Body of pancreas (tissue), 4 donors: ENCODE data around the gene ATAD3C. TPM values are rescaled to one million over a fixed set of nuclear protein-coding genes. Genes with fewer than 3 reads are reported as not detected.
A peak's percentile ranks its signal among the peaks of the same experiment; 100 is the strongest.
"Not testable (repeated sequence)": the region's sequence is repeated elsewhere in the genome, so short reads cannot be mapped to it uniquely, and the experiment has no call there.

Source experiments
- ATAC-seq: fragments of 150-250 bp; one replicate; pipeline ENCODE4 v1.9.1; 2016
- DNase-seq, 4 donors: peaks; one replicate each; pipeline ENCODE4 v3.0.0-alpha.2; 2019
- H3K27ac ChIP-seq, 4 donors: fragments of 200-600 bp; sonication (generic); 1 replicate in 3 of 4; 2 replicates in 1 of 4; pipeline versions ENCODE4 v1.5.1 to v1.6.1; 2016 to 2019; ENCODE audit warnings: mild to moderate bottlenecking in 1 of 4, mixed read lengths in 1 of 4, moderate library complexity in 1 of 4
- H3K27me3 ChIP-seq, 2 donors: fragments of 200-600 bp; sonication (generic); one replicate each; pipeline ENCODE4 v1.6.0; 2016; ENCODE audit warnings: mild to moderate bottlenecking in 1 of 2
- H3K36me3 ChIP-seq, 2 donors: fragments of 200-600 bp; sonication (generic); replicated peaks in 1 of 2; 2 replicates each; pipeline ENCODE4 v1.5.1; 2016; ENCODE audit warnings: low read depth in 2 of 2; ENCODE audit not compliant: insufficient read depth in 1 of 2
- H3K4me1 ChIP-seq: fragments of 200-600 bp; sonication (generic); one replicate; pipeline ENCODE4 v1.6.0; 2016
- H3K4me3 ChIP-seq, 2 donors: fragments of 200-600 bp; sonication (generic); 1 replicate in 1 of 2; 2 replicates in 1 of 2; pipeline ENCODE4 v1.5.1; 2016 to 2019
- H3K9me3 ChIP-seq, 3 donors: fragments of 200-600 bp; sonication (generic); 1 replicate in 2 of 3; 2 replicates in 1 of 3; pipeline ENCODE4 v1.5.1; 2016
- CTCF ChIP-seq, 7 experiments: fragments of 450-650 bp in 4 of 7; fragments of 200-600 bp in 3 of 7; sonication (generic) in 3 of 7; IDR thresholded peaks; one replicate each; pipeline ENCODE4 v1.5.1; 2016 to 2019; ENCODE audit warnings: antibody characterized with exemption in 7 of 7
- POLR2A ChIP-seq, 3 donors: fragments of 450-650 bp; IDR thresholded peaks; one replicate each; pipeline ENCODE4 v1.6.1; 2016; ENCODE audit warnings: antibody characterized with exemption in 3 of 3, mild to moderate bottlenecking in 2 of 3
- WGBS, 2 donors: methylation state at CpG; one replicate each; pipeline ENCODE4 v1.1.5; 2017; 5-methylcytosine and 5-hydroxymethylcytosine counted together
- intact Hi-C: fragments of 100-400 bp; cut with DNase I; formaldehyde crosslinking; loops from one replicate; pipeline ENCODE4 v1.15.1; 2023
- total RNA-seq, 2 donors: library from RNA; depleted of rRNA; stranded (reverse); fragments of >200 nt; gene quantifications; one replicate each; pipeline ENCODE4 v1.1.0, GENCODE V29; 2016

ATAD3C gene
- total RNA-seq, 2 donors from 2014 or later: 1.6 to 2.3 TPM

GRCh38 chr1:1415751-1416150, 33.7 kb upstream of the ATAD3C start:
- ATAC-seq (no peak), DNase-seq (no peak)
- no peaks in the 10 kb centered on the region for H3K27me3 ChIP-seq
- H3K36me3 ChIP-seq: no peaks in the 10 kb centered on the region
- intact Hi-C loops: no loop called here
- no peak overlapping the region for H3K27ac ChIP-seq
- H3K4me3 ChIP-seq: no peak overlapping the region
- WGBS, 2 donors: 76 to 88% methylated on average over 13 of the region's 13 CpGs
- TF ChIP-seq POLR2A (IDR thresholded peaks at IDR 0.05): no peak
- TF ChIP-seq CTCF (IDR thresholded peaks at IDR 0.05): no peak
- H3K4me1 ChIP-seq: peaks cover 37% of the 10 kb centered on the region
- H3K9me3 ChIP-seq: no peaks in the 10 kb centered on the region

- intact Hi-C loops: not testable (repeated sequence)
- peak overlapping the region in 2 of 4 donors; percentile 68 to 78 for H3K27ac ChIP-seq
Measured at GRCh38 chr1:1417396-1417795, 32.1 kb upstream of the ATAD3C start.

GRCh38 chr1:1417825-1418463, 31.5 kb upstream of the ATAD3C start:
- H3K9me3 ChIP-seq, H3K36me3 ChIP-seq, DNase-seq, H3K4me3 ChIP-seq, intact Hi-C loops, ATAC-seq, H3K27me3 ChIP-seq: not testable (repeated sequence)
- 83 to 92% methylated on average over 21 to 25 of the region's 25 CpGs for whole genome bisulfite sequencing, 2 donors
- H3K27ac ChIP-seq: peak overlapping the region in 3 of 4 donors; percentile 68 to 78 (median 72)
- H3K4me1 ChIP-seq: peaks cover 46% of the 10 kb centered on the region

More at GRCh38 chr1:1417396-1417795, 32.1 kb upstream of the ATAD3C start:
- DNase-seq, H3K27me3 ChIP-seq, ATAC-seq, H3K36me3 ChIP-seq, H3K4me3 ChIP-seq, H3K9me3 ChIP-seq: not testable (repeated sequence)
- 62 to 70% methylated on average over 5 of the region's 5 CpGs for whole genome bisulfite sequencing, 2 donors
- H3K4me1 ChIP-seq: peaks cover 46% of the 10 kb centered on the region

GRCh38 chr1:1418464-1419362, 30.8 kb upstream of the ATAD3C start:
- no peaks in the 10 kb centered on the region for H3K9me3 ChIP-seq
- intact Hi-C loops: no loop called here
- no peak overlapping the region for H3K4me3 ChIP-seq
- DNase-seq: peak in 1 of 4 donors; percentile 53
- 66 to 76% methylated on average over 13 to 22 of the region's 26 CpGs for WGBS, 2 donors
- no peaks in the 10 kb centered on the region for H3K36me3 ChIP-seq
- TF ChIP-seq CTCF (IDR thresholded peaks at IDR 0.05): no peak
- no peak for TF ChIP-seq POLR2A (IDR thresholded peaks at IDR 0.05)
- H3K27me3 ChIP-seq: no peaks in the 10 kb centered on the region
- ATAC-seq: no peak
- H3K27ac ChIP-seq: peak overlapping the region in 3 of 4 donors; percentile 68 to 78 (median 72)
- H3K4me1 ChIP-seq: peaks cover 46% of the 10 kb centered on the region

- peak overlapping the region; percentile 2 to 78 (median 70) for H3K27ac ChIP-seq
- H3K4me3 ChIP-seq: no peak overlapping the region
- peaks cover 46% of the 10 kb centered on the region for H3K4me1 ChIP-seq
- H3K36me3 ChIP-seq: no peaks in the 10 kb centered on the region
- TF ChIP-seq CTCF (IDR thresholded peaks at IDR 0.05) (no peak), POLR2A (IDR thresholded peaks at IDR 0.05) (no peak)
- no peaks in the 10 kb centered on the region for H3K9me3 ChIP-seq
- DNase-seq (no peak), ATAC-seq (peak; percentile 20)
- WGBS, 2 donors: 53 to 83% methylated on average over 7 to 21 of the region's 21 CpGs
- H3K27me3 ChIP-seq: no peaks in the 10 kb centered on the region
- intact Hi-C loops: no loop called here
Measured at GRCh38 chr1:1419363-1419812, 30.1 kb upstream of the ATAD3C start.
